Mucosa of descending colon (tissue), 3 donors: ENCODE results near the gene DST. TPM values are rescaled to one million over a fixed set of nuclear protein-coding genes. Genes with fewer than 3 reads are reported as not detected.

Experiments used
- ATAC-seq: fragments of 200-7000 bp; cut with Tn5 transposase; one replicate; pipeline ENCODE4 v1.9.1; 2020; ENCODE audit warnings: mild to moderate bottlenecking, moderate library complexity
- DNase-seq, 3 donors: peaks; one replicate each; pipeline ENCODE4 v3.0.0-alpha.2; 2020
- H3K36me3 ChIP-seq: fragments of 200-600 bp; one replicate; pipeline ENCODE4 v1.8.0; 2021; ENCODE audit warnings: low read depth, mild to moderate bottlenecking
- H3K4me1 ChIP-seq: fragments of 200-600 bp; one replicate; pipeline ENCODE4 v1.8.0; 2021; ENCODE audit warnings: low read depth, mild to moderate bottlenecking
- H3K4me3 ChIP-seq: fragments of 200-600 bp; one replicate; pipeline ENCODE4 v1.8.0; 2021; ENCODE audit warnings: mild to moderate bottlenecking
- H3K9me3 ChIP-seq: fragments of 200-600 bp; one replicate; pipeline ENCODE4 v1.8.0; 2021; ENCODE audit warnings: mild to moderate bottlenecking
- CTCF ChIP-seq: fragments of 200-600 bp; IDR thresholded peaks from one replicate; pipeline ENCODE4 v1.8.0; 2022; ENCODE audit warnings: antibody characterized with exemption, mild to moderate bottlenecking
- intact Hi-C, 2 donors: fragments of 100-400 bp; cut with DNase I in 1 of 2; cut with micrococcal nuclease in 1 of 2; formaldehyde crosslinking; loops; one replicate each; pipeline versions ENCODE4 v1.11.0 to v1.11.1; 2022; cut with DNase I, micrococcal nuclease
- total RNA-seq, 3 donors: library from RNA; stranded (reverse); fragmentation: NEBNext Ultra II Directional in 2 of 3; extraction: Animal tissue kit (Norgen Biotek cat#: 25700) in 2 of 3; gene quantifications; one replicate each; pipeline versions ENCODE4 v1.2.1 to v1.2.4, GENCODE V29; 2021 to 2023
- donor health status: DM: no; HTN: no; CAD: no; lungs with moderate emphysema.
- donor health status: DM: no; HTN: no; CAD: no.
- donor health status: DM: no; HTN: yes; CAD: no.

Gene DST
- total RNA-seq, 3 donors from 2014 or later = 208 to 580 (median 356) TPM

GRCh38 chr6:56595490-56596122, 47.1 kb downstream of the DST start:
- TF ChIP-seq CTCF = no peak
- ATAC-seq = peak; percentile 80
- H3K9me3 ChIP-seq = no peaks in the 10 kb centered on the region
- H3K4me1 ChIP-seq = no peaks in the 10 kb centered on the region
- DNase-seq = peak in 1 of 3 donors; percentile 54
- intact Hi-C loops = no loop called here
- H3K4me3 ChIP-seq = no peak overlapping the region
- no peaks in the 10 kb centered on the region for H3K36me3 ChIP-seq

- Histone ChIP-seq H3K4me3 (no peak overlapping the region), H3K36me3 (no peaks in the 10 kb centered on the region), H3K9me3 (no peaks in the 10 kb centered on the region), H3K4me1 (no peaks in the 10 kb centered on the region)
- ATAC-seq = peak; percentile 60
- no peak for TF ChIP-seq CTCF
- intact Hi-C loops = loop anchor here in 1 of 2 donors (5.0 kb wide), 1 partner anchor 237 kb away; no protein-coding TSS in a partner anchor
- peak in 1 of 3 donors; percentile 29 for DNase-seq
Observed at GRCh38 chr6:56594699-56595098, 48.0 kb downstream of the DST start.

- H3K4me1 ChIP-seq = no peaks in the 10 kb centered on the region
- intact Hi-C loops = loop anchor here (2.0 to 5.0 kb wide), 2 partner anchors 235 to 237 kb away; no protein-coding TSS in a partner anchor
- H3K36me3 ChIP-seq = no peaks in the 10 kb centered on the region
- no peaks in the 10 kb centered on the region for H3K9me3 ChIP-seq
- ATAC-seq = peak; percentile 50
- no peak for DNase-seq
- H3K4me3 ChIP-seq = no peak overlapping the region
- no peak for TF ChIP-seq CTCF
Observed at GRCh38 chr6:56593801-56594318, 48.8 kb downstream of the DST start.

- Histone ChIP-seq H3K36me3 (no peaks in the 10 kb centered on the region), H3K4me1 (no peaks in the 10 kb centered on the region), H3K4me3 (no peak overlapping the region), H3K9me3 (no peaks in the 10 kb centered on the region)
- intact Hi-C loops = no loop called here
- no peak for ATAC-seq
- no peak for TF ChIP-seq CTCF
- no peak for DNase-seq
Observed at GRCh38 chr6:56582236-56582635, 60.5 kb downstream of the DST start.

GRCh38 chr6:56581296-56581925, 61.3 kb downstream of the DST start:
- intact Hi-C loops = no loop called here
- no peak for ATAC-seq
- DNase-seq = no peak

More at GRCh38 chr6:56581296-56581925, 61.3 kb downstream of the DST start:
- no peaks in the 10 kb centered on the region for H3K9me3 ChIP-seq
- no peak for TF ChIP-seq CTCF
- H3K4me3 ChIP-seq = no peak overlapping the region
- no peaks in the 10 kb centered on the region for H3K36me3 ChIP-seq
- H3K4me1 ChIP-seq = no peaks in the 10 kb centered on the region
